ENCODE data around the gene TMEM92.

Gene TMEM92

GRCh38 chr17:50274142-50274896, at the start of gene TMEM92:
Gene TMEM92, plus strand, starts transcription at chr17:50274466. Its CDS starts 36 bp downstream, at chr17:50274502.
- no peak for DNase-seq

GRCh38 chr17:50225701-50226240, 48.5 kb upstream of the TMEM92 start:
- no peak for DNase-seq

GRCh38 chr17:50234581-50234980, 39.7 kb upstream of the TMEM92 start:
- no peak for DNase-seq

- no peak for DNase-seq
Observed at GRCh38 chr17:50237901-50238300, 36.4 kb upstream of the TMEM92 start.

- DNase-seq = no peak
Observed at GRCh38 chr17:50238601-50239280, 35.5 kb upstream of the TMEM92 start.

GRCh38 chr17:50239937-50240336, 34.3 kb upstream of the TMEM92 start:
- DNase-seq = no peak

GRCh38 chr17:50240851-50241250, 33.4 kb upstream of the TMEM92 start:
- no peak for DNase-seq

- no peak for DNase-seq
Observed at GRCh38 chr17:50241431-50241830, 32.8 kb upstream of the TMEM92 start.

GRCh38 chr17:50244771-50245170, 29.5 kb upstream of the TMEM92 start:
- DNase-seq = no peak

GRCh38 chr17:50248255-50248654, 26.0 kb upstream of the TMEM92 start:
- no peak for DNase-seq

GRCh38 chr17:50252781-50253180, 21.5 kb upstream of the TMEM92 start:
- no peak for DNase-seq

- DNase-seq = no peak
Observed at GRCh38 chr17:50255766-50256635, 18.3 kb upstream of the TMEM92 start.

GRCh38 chr17:50256826-50257618, 17.2 kb upstream of the TMEM92 start:
- DNase-seq = no peak

- no peak for DNase-seq
Observed at GRCh38 chr17:50257676-50258224, 16.5 kb upstream of the TMEM92 start.

GRCh38 chr17:50258647-50259476, 15.4 kb upstream of the TMEM92 start:
- no peak for DNase-seq

GRCh38 chr17:50259477-50260324, 14.6 kb upstream of the TMEM92 start:
- no peak for DNase-seq

- DNase-seq = no peak
Observed at GRCh38 chr17:50260501-50260911, 13.8 kb upstream of the TMEM92 start.

- no peak for DNase-seq
Observed at GRCh38 chr17:50261051-50261915, 13.0 kb upstream of the TMEM92 start.

All from NCI-H2081 (cell line).